ENCODE measurements around the gene PYDC2.

Gene PYDC2

GRCh38 chr3:191434024-191434423 lies 26.9 kb upstream of the PYDC2 start:
- Histone ChIP-seq H3K4me3 (ENCODE audit: control insufficient read depth in 1 of 7, extremely low read depth in 1 of 7, insufficient read depth in 4 of 7, low read depth in 2 of 7, low read length in 6 of 7) (no peak overlapping the region), H3K4me1 (ENCODE audit: control extremely low read depth in 1 of 4, control insufficient read depth in 4 of 4, insufficient read depth in 4 of 4, low read length in 3 of 4) (no peaks in the 10 kb centered on the region), H3K36me3 (ENCODE audit: control insufficient read depth in 4 of 4, insufficient read depth in 4 of 4, low read length in 3 of 4) (no peaks in the 10 kb centered on the region), H3K27ac (ENCODE audit: insufficient read depth in 1 of 2, low read depth in 1 of 2, low read length in 2 of 2, poor library complexity in 1 of 2, severe bottlenecking in 2 of 2) (no peak overlapping the region), H3K9me3 (ENCODE audit: control extremely low read depth in 1 of 5, control insufficient read depth in 4 of 5, insufficient read depth in 2 of 5, low read depth in 1 of 5, low read length in 4 of 5) (no peaks in the 10 kb centered on the region), H3K27me3 (replicated peaks in 2 of 5; ENCODE audit: control insufficient read depth in 4 of 5, insufficient read depth in 5 of 5, low read length in 4 of 5) (peaks cover 0 to 2% (median 0%) of the 10 kb centered on the region in 5 experiments)
- POLR2A ChIA-PET = no interaction called here
- no peak for DNase-seq
- 83% methylated on average over 1 of the region's 1 CpG for WGBS (ENCODE audit: insufficient coverage)
- CTCF ChIA-PET = no interaction called here

GRCh38 chr3:191435981-191436380 lies 25.0 kb upstream of the PYDC2 start:
- no peaks in the 10 kb centered on the region for H3K4me1 ChIP-seq (ENCODE audit: control extremely low read depth in 1 of 4, control insufficient read depth in 4 of 4, insufficient read depth in 4 of 4, low read length in 3 of 4)
- no peak for DNase-seq
- H3K9me3 ChIP-seq (ENCODE audit: control extremely low read depth in 1 of 5, control insufficient read depth in 4 of 5, insufficient read depth in 2 of 5, low read depth in 1 of 5, low read length in 4 of 5) = peaks cover 0 to 2% (median 0%) of the 10 kb centered on the region in 5 experiments
- no peak overlapping the region for H3K4me3 ChIP-seq (ENCODE audit: control insufficient read depth in 1 of 7, extremely low read depth in 1 of 7, insufficient read depth in 4 of 7, low read depth in 2 of 7, low read length in 6 of 7)
- ChIA-PET POLR2A (no interaction called here), CTCF (no interaction called here)
- 49% methylated on average over 2 of the region's 2 CpGs for WGBS (ENCODE audit: insufficient coverage)
- H3K27ac ChIP-seq (ENCODE audit: insufficient read depth in 1 of 2, low read depth in 1 of 2, low read length in 2 of 2, poor library complexity in 1 of 2, severe bottlenecking in 2 of 2) = no peak overlapping the region
- peaks cover 0 to 2% (median 0%) of the 10 kb centered on the region in 5 experiments for H3K27me3 ChIP-seq (replicated peaks in 2 of 5; ENCODE audit: control insufficient read depth in 4 of 5, insufficient read depth in 5 of 5, low read length in 4 of 5)
- no peaks in the 10 kb centered on the region for H3K36me3 ChIP-seq (ENCODE audit: control insufficient read depth in 4 of 4, insufficient read depth in 4 of 4, low read length in 3 of 4)

- H3K4me3 ChIP-seq (ENCODE audit: control insufficient read depth in 1 of 7, extremely low read depth in 1 of 7, insufficient read depth in 4 of 7, low read depth in 2 of 7, low read length in 6 of 7) = no peak overlapping the region
- H3K36me3 ChIP-seq (ENCODE audit: control insufficient read depth in 4 of 4, insufficient read depth in 4 of 4, low read length in 3 of 4) = no peaks in the 10 kb centered on the region
- peaks cover 0 to 3% (median 0%) of the 10 kb centered on the region in 5 experiments for H3K9me3 ChIP-seq (ENCODE audit: control extremely low read depth in 1 of 5, control insufficient read depth in 4 of 5, insufficient read depth in 2 of 5, low read depth in 1 of 5, low read length in 4 of 5)
- H3K4me1 ChIP-seq (ENCODE audit: control extremely low read depth in 1 of 4, control insufficient read depth in 4 of 4, insufficient read depth in 4 of 4, low read length in 3 of 4) = no peaks in the 10 kb centered on the region
- peaks cover 0 to 4% (median 0%) of the 10 kb centered on the region in 5 experiments for H3K27me3 ChIP-seq (replicated peaks in 2 of 5; ENCODE audit: control insufficient read depth in 4 of 5, insufficient read depth in 5 of 5, low read length in 4 of 5)
- POLR2A ChIA-PET = no interaction called here
- CTCF ChIA-PET = no interaction called here
- DNase-seq = no peak
- H3K27ac ChIP-seq (ENCODE audit: insufficient read depth in 1 of 2, low read depth in 1 of 2, low read length in 2 of 2, poor library complexity in 1 of 2, severe bottlenecking in 2 of 2) = no peak overlapping the region
- WGBS (ENCODE audit: insufficient coverage) = no CpG with 5 or more reads among the region's 2 CpGs
These were observed 22.7 kb upstream of the PYDC2 start for GRCh38 chr3:191438150-191438814.

- 100% methylated on average over 2 of the region's 4 CpGs for WGBS (ENCODE audit: insufficient coverage)
- POLR2A ChIA-PET = no interaction called here
These were observed 20.4 kb upstream of the PYDC2 start for GRCh38 chr3:191440532-191440931.

GRCh38 chr3:191441687-191442086 lies 19.3 kb upstream of the PYDC2 start:
- POLR2A ChIA-PET = no interaction called here
- Histone ChIP-seq H3K9me3 (ENCODE audit: control extremely low read depth in 1 of 5, control insufficient read depth in 4 of 5, insufficient read depth in 2 of 5, low read depth in 1 of 5, low read length in 4 of 5) (peaks cover 0 to 3% (median 0%) of the 10 kb centered on the region in 5 experiments), H3K4me1 (ENCODE audit: control extremely low read depth in 1 of 4, control insufficient read depth in 4 of 4, insufficient read depth in 4 of 4, low read length in 3 of 4) (no peaks in the 10 kb centered on the region), H3K27me3 (replicated peaks in 2 of 5; ENCODE audit: control insufficient read depth in 4 of 5, insufficient read depth in 5 of 5, low read length in 4 of 5) (peaks cover 0 to 4% (median 0%) of the 10 kb centered on the region in 5 experiments), H3K36me3 (ENCODE audit: control insufficient read depth in 4 of 4, insufficient read depth in 4 of 4, low read length in 3 of 4) (no peaks in the 10 kb centered on the region), H3K27ac (ENCODE audit: insufficient read depth in 1 of 2, low read depth in 1 of 2, low read length in 2 of 2, poor library complexity in 1 of 2, severe bottlenecking in 2 of 2) (no peak overlapping the region), H3K4me3 (ENCODE audit: control insufficient read depth in 1 of 7, extremely low read depth in 1 of 7, insufficient read depth in 4 of 7, low read depth in 2 of 7, low read length in 6 of 7) (no peak overlapping the region)
- WGBS (ENCODE audit: insufficient coverage) = 97% methylated on average over 2 of the region's 2 CpGs
- DNase-seq = no peak
- CTCF ChIA-PET = no interaction called here

More at GRCh38 chr3:191440532-191440931, 20.4 kb upstream of the PYDC2 start:
- peaks cover 0 to 3% (median 0%) of the 10 kb centered on the region in 5 experiments for H3K9me3 ChIP-seq (ENCODE audit: control extremely low read depth in 1 of 5, control insufficient read depth in 4 of 5, insufficient read depth in 2 of 5, low read depth in 1 of 5, low read length in 4 of 5)
- no peaks in the 10 kb centered on the region for H3K4me1 ChIP-seq (ENCODE audit: control extremely low read depth in 1 of 4, control insufficient read depth in 4 of 4, insufficient read depth in 4 of 4, low read length in 3 of 4)
- H3K27ac ChIP-seq (ENCODE audit: insufficient read depth in 1 of 2, low read depth in 1 of 2, low read length in 2 of 2, poor library complexity in 1 of 2, severe bottlenecking in 2 of 2) = no peak overlapping the region
- CTCF ChIA-PET = no interaction called here
- H3K4me3 ChIP-seq (ENCODE audit: control insufficient read depth in 1 of 7, extremely low read depth in 1 of 7, insufficient read depth in 4 of 7, low read depth in 2 of 7, low read length in 6 of 7) = no peak overlapping the region
- DNase-seq = no peak
- H3K36me3 ChIP-seq (ENCODE audit: control insufficient read depth in 4 of 4, insufficient read depth in 4 of 4, low read length in 3 of 4) = no peaks in the 10 kb centered on the region
- H3K27me3 ChIP-seq (replicated peaks in 2 of 5; ENCODE audit: control insufficient read depth in 4 of 5, insufficient read depth in 5 of 5, low read length in 4 of 5) = peaks cover 0 to 4% (median 0%) of the 10 kb centered on the region in 5 experiments

- WGBS (ENCODE audit: insufficient coverage) = 100% methylated on average over 2 of the region's 3 CpGs
- POLR2A ChIA-PET = no interaction called here
- CTCF ChIA-PET = no interaction called here
These were observed 16.4 kb upstream of the PYDC2 start for GRCh38 chr3:191444569-191444968.

GRCh38 chr3:191449256-191449655 lies 11.7 kb upstream of the PYDC2 start:
- Histone ChIP-seq H3K27ac (ENCODE audit: insufficient read depth in 1 of 2, low read depth in 1 of 2, low read length in 2 of 2, poor library complexity in 1 of 2, severe bottlenecking in 2 of 2) (no peak overlapping the region), H3K36me3 (ENCODE audit: control insufficient read depth in 4 of 4, insufficient read depth in 4 of 4, low read length in 3 of 4) (no peaks in the 10 kb centered on the region), H3K9me3 (ENCODE audit: control extremely low read depth in 1 of 5, control insufficient read depth in 4 of 5, insufficient read depth in 2 of 5, low read depth in 1 of 5, low read length in 4 of 5) (no peaks in the 10 kb centered on the region), H3K4me3 (ENCODE audit: control insufficient read depth in 1 of 7, extremely low read depth in 1 of 7, insufficient read depth in 4 of 7, low read depth in 2 of 7, low read length in 6 of 7) (no peak overlapping the region), H3K27me3 (replicated peaks in 2 of 5; ENCODE audit: control insufficient read depth in 4 of 5, insufficient read depth in 5 of 5, low read length in 4 of 5) (no peaks in the 10 kb centered on the region), H3K4me1 (ENCODE audit: control extremely low read depth in 1 of 4, control insufficient read depth in 4 of 4, insufficient read depth in 4 of 4, low read length in 3 of 4) (no peaks in the 10 kb centered on the region)
- no CpG with 5 or more reads among the region's 1 CpG for WGBS (ENCODE audit: insufficient coverage)
- CTCF ChIA-PET = no interaction called here
- DNase-seq = no peak
- POLR2A ChIA-PET = no interaction called here

More at GRCh38 chr3:191444569-191444968, 16.4 kb upstream of the PYDC2 start:
- no peak for DNase-seq
- Histone ChIP-seq H3K4me1 (ENCODE audit: control extremely low read depth in 1 of 4, control insufficient read depth in 4 of 4, insufficient read depth in 4 of 4, low read length in 3 of 4) (no peaks in the 10 kb centered on the region), H3K9me3 (ENCODE audit: control extremely low read depth in 1 of 5, control insufficient read depth in 4 of 5, insufficient read depth in 2 of 5, low read depth in 1 of 5, low read length in 4 of 5) (peaks cover 0 to 3% (median 0%) of the 10 kb centered on the region in 5 experiments), H3K4me3 (ENCODE audit: control insufficient read depth in 1 of 7, extremely low read depth in 1 of 7, insufficient read depth in 4 of 7, low read depth in 2 of 7, low read length in 6 of 7) (no peak overlapping the region), H3K36me3 (ENCODE audit: control insufficient read depth in 4 of 4, insufficient read depth in 4 of 4, low read length in 3 of 4) (no peaks in the 10 kb centered on the region), H3K27ac (ENCODE audit: insufficient read depth in 1 of 2, low read depth in 1 of 2, low read length in 2 of 2, poor library complexity in 1 of 2, severe bottlenecking in 2 of 2) (no peak overlapping the region), H3K27me3 (replicated peaks in 2 of 5; ENCODE audit: control insufficient read depth in 4 of 5, insufficient read depth in 5 of 5, low read length in 4 of 5) (peaks cover 0 to 4% (median 0%) of the 10 kb centered on the region in 5 experiments)

Data from common myeloid progenitor, CD34-positive (primary cell).